GM21619 (cell line): ENCODE data around the gene SCYGR8.
"Not testable (repeated sequence)": the region's sequence is repeated elsewhere in the genome, so short reads cannot be mapped to it uniquely, and the experiment has no call there.

Experiments used
- ATAC-seq: cut with Tn5 transposase; IDR thresholded peaks from one replicate; pipeline ENCODE4 v1.9.1; 2021; ENCODE audit not compliant: unreplicated experiment

The SCYGR8 gene

GRCh38 chr2:227745594-227745993 is at the start of gene SCYGR8:
Gene SCYGR8, plus strand, starts transcription at chr2:227745894. Its CDS starts 0 bp downstream, at chr2:227745894.
- no peak for ATAC-seq

DNA sequence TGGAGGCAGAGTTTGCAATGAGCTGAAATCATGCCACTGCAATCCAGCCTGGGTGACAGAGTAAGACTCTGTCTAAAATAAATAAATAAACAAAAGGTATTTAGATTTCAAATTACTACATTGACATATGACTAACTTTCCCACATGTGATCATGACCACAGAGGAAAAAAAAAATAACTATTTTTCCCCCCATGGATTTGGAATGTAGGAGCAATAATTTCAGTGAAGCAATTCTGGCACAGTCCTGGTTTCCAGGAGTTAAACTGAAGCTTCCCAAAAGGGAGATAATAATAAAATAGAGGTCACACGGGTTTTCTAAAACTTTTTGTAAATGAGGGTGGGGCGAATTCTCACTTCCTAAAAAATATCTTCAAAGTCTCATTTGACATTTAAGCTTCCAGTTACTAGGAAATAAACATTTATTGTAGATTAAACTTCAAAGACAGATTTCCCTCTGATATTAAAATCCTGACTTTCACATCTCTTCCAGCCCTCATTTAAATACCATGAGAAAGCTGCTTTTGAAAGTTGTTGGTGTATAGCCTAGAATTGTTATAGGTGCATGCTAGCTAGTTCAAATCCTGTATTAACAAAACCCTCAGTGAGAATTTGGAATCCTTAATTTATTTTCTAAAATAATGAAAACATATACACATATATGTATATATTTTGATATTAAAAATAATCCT is 48.6 kb upstream of the SCYGR8 start:
- no peak for ATAC-seq

DNA sequence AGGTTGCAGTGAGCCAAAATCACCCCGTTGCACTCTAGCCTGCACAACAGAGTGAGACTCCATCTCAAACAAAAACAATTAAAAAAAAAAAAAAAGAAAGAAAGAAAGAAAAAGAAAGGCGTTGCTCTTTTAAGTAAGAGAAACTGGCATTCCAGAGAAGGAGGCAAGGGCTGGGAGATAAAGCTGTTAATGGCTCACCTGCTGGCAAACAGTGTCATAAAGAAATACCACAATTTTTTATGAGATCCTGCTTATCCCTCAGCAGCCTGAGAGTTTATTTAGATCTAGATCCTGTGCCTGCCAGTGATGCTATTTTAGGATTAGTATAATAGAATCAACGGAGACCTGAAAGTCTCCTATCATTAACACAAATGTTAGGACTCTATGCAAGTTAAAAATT is 44.1 kb upstream of the SCYGR8 start:
- ATAC-seq = no peak

DNA sequence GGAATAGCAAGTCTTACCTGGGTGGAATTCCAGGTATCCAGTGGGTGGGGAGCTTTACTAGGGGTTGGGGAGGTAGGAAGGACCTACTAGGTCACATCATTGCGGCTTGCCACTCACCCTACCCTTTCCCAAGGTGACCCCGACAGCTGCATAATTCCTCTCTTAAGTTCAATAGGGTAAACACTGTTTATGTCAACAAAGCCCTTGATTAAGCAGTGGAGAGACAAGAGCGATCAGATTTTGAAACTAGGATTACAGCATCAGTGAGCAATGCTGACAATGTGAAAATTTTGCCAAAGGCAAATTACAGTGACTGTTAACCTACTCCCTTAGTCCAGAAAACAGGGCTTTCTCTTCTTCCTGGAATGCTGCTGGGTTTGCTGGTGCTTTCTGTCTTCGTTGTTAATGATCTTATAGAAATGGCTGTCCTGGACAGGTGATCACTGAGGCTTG is 42.4 kb upstream of the SCYGR8 start:
- no peak for ATAC-seq

- no peak for ATAC-seq
Measured at GRCh38 chr2:227703961-227704360, 41.7 kb upstream of the SCYGR8 start.

DNA sequence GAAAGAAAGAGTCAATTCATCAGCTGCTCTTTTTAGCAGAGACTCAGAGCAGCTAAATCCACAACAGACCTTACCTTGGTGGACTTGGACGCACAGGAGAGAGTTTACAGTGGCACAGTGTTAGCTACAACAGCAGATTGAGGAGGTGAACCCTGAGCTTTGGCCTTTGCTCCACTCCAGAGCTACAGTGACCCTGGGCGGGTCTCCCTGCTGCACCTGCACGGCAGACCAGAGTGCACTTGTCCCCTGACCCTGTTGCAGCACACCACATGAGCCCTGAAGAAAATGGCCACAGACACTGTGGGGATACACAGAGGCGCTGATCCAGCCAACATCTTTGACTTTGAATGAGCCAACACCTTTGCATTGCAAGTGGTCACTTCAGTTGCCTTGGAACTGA is 38.8 kb upstream of the SCYGR8 start:
- no peak for ATAC-seq

DNA sequence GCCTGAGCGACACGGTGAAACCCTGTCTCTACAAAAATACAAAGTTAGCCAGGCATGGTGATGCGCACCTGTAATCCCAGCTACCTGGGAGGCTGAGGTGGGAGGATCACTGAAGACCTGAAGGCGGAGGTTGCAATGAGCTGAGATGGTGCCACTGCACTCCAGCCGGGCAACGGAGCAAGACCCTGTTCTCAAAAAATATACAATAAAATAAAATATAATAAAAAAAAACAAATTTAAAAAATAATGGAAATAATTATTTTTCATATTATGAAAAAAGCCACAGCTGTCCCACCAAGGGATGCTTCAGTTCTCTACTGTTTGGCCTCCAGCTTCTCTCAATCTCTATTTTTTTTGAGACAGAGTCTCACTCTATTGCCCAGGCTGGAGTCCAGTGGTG is 38.3 kb upstream of the SCYGR8 start:
- no peak for ATAC-seq

GRCh38 chr2:227710986-227711385 is 34.7 kb upstream of the SCYGR8 start:
- no peak for ATAC-seq

GRCh38 chr2:227713291-227713690 is 32.4 kb upstream of the SCYGR8 start:
- ATAC-seq = no peak

DNA sequence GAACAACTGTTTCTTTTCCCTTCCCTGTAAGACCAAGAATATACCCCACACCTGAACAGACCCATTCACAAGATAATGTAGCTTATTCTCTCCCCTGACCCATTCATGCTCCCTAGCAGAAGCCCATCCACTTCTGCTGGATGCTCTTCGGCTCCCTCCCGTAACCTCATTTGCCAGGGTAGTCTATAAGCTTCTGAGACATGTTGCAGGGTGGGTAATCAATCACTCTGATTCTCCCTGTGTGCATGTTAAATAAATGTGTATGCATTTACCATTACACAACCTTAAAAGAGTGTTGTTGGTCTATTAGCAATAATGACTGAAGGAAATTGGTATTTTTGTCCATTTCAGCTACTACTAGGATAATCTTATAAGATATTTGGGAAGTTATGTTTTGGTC is 29.2 kb upstream of the SCYGR8 start:
- no peak for ATAC-seq

- ATAC-seq = no peak
Measured at GRCh38 chr2:227717687-227718567, 27.8 kb upstream of the SCYGR8 start, which contains the start of gene SLC19A3. Gene SLC19A3, minus strand, starts transcription at chr2:227718028. Its CDS starts 15,710 bp downstream, at chr2:227702318.

DNA sequence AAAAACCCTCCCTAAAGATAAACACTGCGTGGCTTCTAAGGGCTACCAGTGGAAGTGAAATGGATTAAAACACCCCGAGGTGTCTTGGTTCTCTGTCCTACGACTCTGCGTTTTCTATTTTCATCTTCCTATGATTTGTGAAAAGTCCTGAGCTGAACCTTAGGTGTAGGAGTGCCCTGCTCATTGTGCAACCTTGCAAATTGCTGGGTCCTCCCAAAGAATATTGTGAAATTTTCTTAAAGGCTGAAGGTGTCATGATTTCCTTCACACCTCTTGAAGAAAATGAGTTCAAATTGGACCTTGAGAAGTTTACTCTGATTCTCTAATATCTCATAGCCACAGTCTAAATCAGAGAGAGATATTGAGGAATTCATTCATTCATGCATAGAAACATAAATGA is 26.1 kb upstream of the SCYGR8 start:
- ATAC-seq = no peak

DNA sequence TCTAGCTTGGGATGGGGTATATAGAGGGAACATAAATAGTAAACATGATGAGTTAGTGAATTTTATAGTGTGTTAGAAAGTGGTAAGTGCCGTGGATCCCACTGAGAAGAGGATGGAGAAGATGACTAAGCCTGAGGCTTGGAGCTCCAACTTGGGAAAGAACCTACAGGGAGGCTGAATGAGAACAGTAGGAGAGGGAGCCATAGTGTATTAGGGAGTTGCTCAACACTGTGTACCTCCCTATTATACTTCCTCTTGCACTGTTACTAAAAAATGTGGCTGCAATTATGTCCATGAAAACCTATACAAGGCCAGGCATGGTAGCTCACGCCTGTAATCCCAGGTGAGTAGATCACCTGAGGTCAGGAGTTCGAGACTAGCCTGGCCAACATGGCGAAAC is 25.0 kb upstream of the SCYGR8 start:
- no peak for ATAC-seq

GRCh38 chr2:227722821-227723220 is 22.9 kb upstream of the SCYGR8 start:
- not testable (repeated sequence) for ATAC-seq

DNA sequence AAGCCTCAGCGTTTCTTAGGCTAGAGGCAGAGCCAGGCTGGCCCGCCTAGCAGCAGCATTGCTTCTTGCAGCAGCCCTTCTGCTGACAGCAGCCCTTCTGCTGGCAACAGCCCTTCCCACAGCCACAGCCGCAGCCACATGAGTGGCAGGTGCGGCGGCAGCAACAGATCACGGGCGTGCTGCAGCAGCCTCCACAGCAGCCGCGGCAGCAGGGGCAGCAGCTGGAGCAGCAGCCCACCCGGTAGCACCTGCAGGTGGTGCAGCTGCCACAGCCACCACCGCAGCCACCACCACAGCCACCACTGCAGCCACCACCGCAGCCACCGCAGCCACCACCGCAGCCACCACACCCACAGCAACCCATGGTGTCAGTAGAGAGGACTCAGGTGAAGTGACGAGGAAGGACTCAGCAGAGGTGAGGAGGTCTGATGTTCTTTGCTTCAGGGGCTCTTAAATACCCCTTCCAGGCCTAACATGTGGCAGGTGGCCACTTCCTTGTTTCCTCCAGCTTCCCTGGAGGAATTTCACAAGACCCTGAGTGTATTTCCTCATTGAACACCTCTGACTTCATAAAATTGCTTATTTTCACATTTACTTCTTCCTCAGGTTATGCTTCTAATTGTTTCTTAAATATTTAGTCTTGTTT is 21.2 kb upstream of the SCYGR8 start, which contains the start of gene SCYGR6:
TSS of gene SCYGR6 (minus strand) at position 364 of the 646 bp plus-strand sequence. CDS start at position 364, 0 bp downstream.
- ATAC-seq = no peak

DNA sequence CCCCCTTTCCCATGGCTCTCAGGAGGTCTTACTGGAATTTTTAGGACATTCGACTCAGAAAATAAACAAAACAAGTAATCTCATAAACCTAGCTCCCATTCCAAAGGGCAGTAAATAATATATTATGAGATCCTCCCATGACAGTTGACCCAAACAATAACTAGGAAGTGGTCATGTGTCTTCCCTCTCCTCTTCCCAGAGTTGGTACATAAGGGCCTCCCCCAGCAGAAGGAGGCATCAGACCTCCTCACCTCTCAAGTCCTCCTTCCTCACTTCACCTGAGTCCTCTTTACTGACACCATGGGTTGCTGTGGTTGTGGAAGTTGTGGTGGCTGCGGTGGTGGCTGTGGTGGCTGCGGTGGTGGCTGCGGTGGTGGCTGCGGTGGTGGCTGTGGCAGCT is 17.7 kb upstream of the SCYGR8 start, which contains the start of gene SCYGR7:
TSS of gene SCYGR7 (plus strand) at position 301 of the 400 bp plus-strand sequence. CDS start at position 301, 0 bp downstream.
- no peak for ATAC-seq

DNA sequence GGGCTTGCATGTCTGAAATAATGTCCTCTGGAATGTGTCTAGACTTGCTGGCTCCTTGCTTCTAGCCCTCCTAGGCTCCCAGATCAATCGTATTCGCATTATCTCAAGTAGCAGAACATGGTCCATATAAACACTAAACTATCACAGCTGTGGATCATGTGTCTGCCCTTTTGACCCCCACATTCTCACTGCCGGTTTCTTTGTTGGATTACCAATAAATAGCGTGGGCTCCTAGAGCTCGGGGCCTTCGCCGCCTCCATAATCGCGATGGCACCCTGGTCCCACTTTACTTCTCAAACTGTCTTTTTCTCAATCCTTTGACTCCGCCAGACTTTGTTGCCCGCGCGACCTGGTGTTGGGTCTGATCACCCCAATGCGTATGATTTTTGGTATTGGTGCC is 6.3 kb upstream of the SCYGR8 start:
- no peak for ATAC-seq

GRCh38 chr2:227740705-227741104 is 5.0 kb upstream of the SCYGR8 start:
- ATAC-seq = not testable (repeated sequence)

DNA sequence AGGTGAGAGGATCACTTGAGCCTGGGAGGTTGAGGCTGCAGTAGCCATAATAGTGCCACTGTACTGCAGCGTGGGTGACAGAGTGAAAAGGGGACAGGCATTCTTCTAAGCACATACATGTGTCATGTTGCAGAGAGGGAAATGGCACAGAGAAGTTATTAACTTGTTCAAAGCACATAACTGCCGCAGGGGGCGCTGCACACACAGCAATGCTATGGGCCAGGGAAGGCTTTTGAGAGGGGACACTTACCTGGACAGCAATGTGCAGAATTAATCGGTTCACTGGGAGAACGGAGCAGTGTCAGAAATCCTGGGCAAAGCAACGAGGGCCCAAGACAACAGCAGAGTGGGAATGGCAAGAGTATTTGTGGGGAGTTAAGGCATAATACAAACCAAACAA is 2.4 kb downstream of the SCYGR8 start:
- ATAC-seq = no peak

GRCh38 chr2:227756261-227756660 is 10.6 kb downstream of the SCYGR8 start:
- ATAC-seq = not testable (repeated sequence)

- no peak for ATAC-seq
Measured at GRCh38 chr2:227759411-227760118, 13.9 kb downstream of the SCYGR8 start.
